Measurements from ENCODE around the gene DRC7. TPM values are rescaled to one million over a fixed set of nuclear protein-coding genes. Genes with fewer than 3 reads are reported as not detected.

DRC7 gene
- total and polyA plus RNA-seq, 12 donors, result 0.09 TPM; not detected in 11

GRCh38 chr16:57695680-57696069, 1.1 kb downstream of the DRC7 start:
- 75 to 83% methylated on average over 5 of the region's 5 CpGs for WGBS, 2 donors
- peaks cover 0 to 10% (median 0%) of the 10 kb centered on the region in 7 donors for H3K27me3 ChIP-seq
- peak overlapping the region in 1 of 10 donors; percentile 74 for H3K27ac ChIP-seq
- DNase-seq (no peak), ATAC-seq (no peak)
- peaks cover 0 to 9% (median 0%) of the 10 kb centered on the region in 9 donors for H3K4me1 ChIP-seq
- H3K36me3 ChIP-seq, result no peaks in the 10 kb centered on the region
- no peak overlapping the region for H3K4me3 ChIP-seq
- TF ChIP-seq CTCF (IDR thresholded peaks at IDR 0.05), result no peak
- intact Hi-C loops (cut with DNase I), result no loop called here
- no peaks in the 10 kb centered on the region for H3K9me3 ChIP-seq

- TF ChIP-seq CTCF (IDR thresholded peaks at IDR 0.05), result no peak
- Histone ChIP-seq H3K4me1 (peaks cover 0 to 6% (median 0%) of the 10 kb centered on the region in 9 donors), H3K27me3 (peaks cover 0 to 10% (median 0%) of the 10 kb centered on the region in 7 donors), H3K4me3 (no peak overlapping the region), H3K9me3 (no peaks in the 10 kb centered on the region), H3K36me3 (no peaks in the 10 kb centered on the region), H3K27ac (no peak overlapping the region)
- ATAC-seq, result no peak
- intact Hi-C loops (cut with DNase I), result no loop called here
- DNase-seq, result no peak
- WGBS, 2 donors, result 91 to 93% methylated on average over 7 of the region's 7 CpGs
These were observed 1.6 kb downstream of the DRC7 start for GRCh38 chr16:57696240-57696639.

- intact Hi-C loops (cut with DNase I), result no loop called here
- no peak for ATAC-seq
- 91 to 93% methylated on average over 17 of the region's 17 CpGs for WGBS, 2 donors
These were observed 3.4 kb downstream of the DRC7 start for GRCh38 chr16:57697896-57698537.

GRCh38 chr16:57698812-57699405, 4.3 kb downstream of the DRC7 start:
- ATAC-seq (no peak), DNase-seq (no peak)
- WGBS, 2 donors, result 88% methylated on average over 16 of the region's 16 CpGs
- no peaks in the 10 kb centered on the region for H3K9me3 ChIP-seq
- H3K36me3 ChIP-seq, result no peaks in the 10 kb centered on the region
- no peaks in the 10 kb centered on the region for H3K4me1 ChIP-seq
- no peak for TF ChIP-seq CTCF (IDR thresholded peaks at IDR 0.05)
- intact Hi-C loops (cut with DNase I), result no loop called here
- H3K27me3 ChIP-seq, result no peaks in the 10 kb centered on the region
- H3K4me3 ChIP-seq, result no peak overlapping the region
- H3K27ac ChIP-seq, result no peak overlapping the region

More at GRCh38 chr16:57697896-57698537, 3.4 kb downstream of the DRC7 start:
- no peak overlapping the region for H3K4me3 ChIP-seq
- no peaks in the 10 kb centered on the region for H3K4me1 ChIP-seq
- no peaks in the 10 kb centered on the region for H3K36me3 ChIP-seq
- TF ChIP-seq CTCF (IDR thresholded peaks at IDR 0.05), result no peak
- DNase-seq, result no peak
- no peaks in the 10 kb centered on the region for H3K9me3 ChIP-seq
- peaks cover 0 to 2% (median 0%) of the 10 kb centered on the region in 7 donors for H3K27me3 ChIP-seq
- no peak overlapping the region for H3K27ac ChIP-seq
